K562 (cell line): ENCODE measurements around the gene CD4. TPM values are rescaled to one million over a fixed set of nuclear protein-coding genes. Genes with fewer than 3 reads are reported as not detected.

Source experiments
- ATAC-seq: fragments of 200-7000 bp; cut with Tn5 transposase; 3 replicates; pipeline ENCODE4 v1.9.1; 2020; ENCODE audit warnings: moderate library complexity
- BruUV-seq: library from RNA; stranded (reverse); fragments of 400-500 nt; replicated peaks from 2 replicates; lab custom pipeline; 2021; lab: Mats Ljungman, UMichigan
- CTCF ChIA-PET: fragments of 300-600 bp; formaldehyde crosslinking; extraction: SDS; loops from one replicate; lab custom pipeline; 2021; ENCODE audit warnings: low intra/inter-chr PET ratio; lab: Yijun Ruan, JAX
- POLR2A ChIA-PET: fragments of 300-600, 350-650 bp; sonication (Branson Sonifier 250); formaldehyde crosslinking; extraction: SDS; loops from one replicate; lab custom pipeline; 2021; ENCODE audit warnings: antibody characterized with exemption, inconsistent platforms; lab: Yijun Ruan, JAX
- DNase-seq, 4 experiments: peaks; one replicate each; pipeline versions ENCODE4 v3.0.0 to v3.0.0-alpha.2; 2011 to 2018; ENCODE audit warnings: low spot score in 3 of 4, mixed read lengths in 3 of 4; ENCODE audit errors: extremely low read depth in 1 of 4
- FAIRE-seq: peaks from 2 replicates; lab custom pipeline; 2011; peaks lifted over from hg19 to GRCh38; lab: Jason Lieb, UNC
- H2AFZ ChIP-seq: 2 replicates; pipeline ENCODE4 v1.6.0; 2011; ENCODE audit warnings: low read depth, low read length, control low read depth, inconsistent platforms
- H3K27ac ChIP-seq: fragments of 200-600 bp; 3 replicates; pipeline ENCODE4 v1.8.0; 2011; ENCODE audit warnings: low read depth, mild to moderate bottlenecking, control low read depth, inconsistent platforms, low read length, moderate library complexity, mixed read lengths; ENCODE audit errors: extremely low read depth
- H3K27me3 ChIP-seq, 2 experiments: fragments of 300-600 bp in 1 of 2; 2 replicates in 1 of 2; 3 replicates in 1 of 2; pipeline versions ENCODE4 v1.6.0 to v1.8.0; 2011; ENCODE audit warnings: inconsistent platforms in 2 of 2, low read length in 2 of 2, mild to moderate bottlenecking in 1 of 2, mixed read lengths in 1 of 2, moderate library complexity in 1 of 2; ENCODE audit not compliant: control insufficient read depth in 2 of 2, insufficient read depth in 2 of 2
- H3K36me3 ChIP-seq: fragments of 300-600 bp; 3 replicates; pipeline ENCODE4 v1.8.0; 2011; ENCODE audit warnings: mild to moderate bottlenecking, low read length, inconsistent platforms; ENCODE audit not compliant: control insufficient read depth, insufficient read depth
- H3K4me1 ChIP-seq, 2 experiments: fragments of 200-600 bp in 1 of 2; replicated peaks in 1 of 2; 2 replicates in 1 of 2; 3 replicates in 1 of 2; pipeline versions ENCODE4 v1.5.1 to v1.8.0; 2011; ENCODE audit warnings: inconsistent platforms in 2 of 2, low read length in 2 of 2, mild to moderate bottlenecking in 1 of 2, mixed read lengths in 1 of 2, moderate library complexity in 1 of 2; ENCODE audit not compliant: control insufficient read depth in 2 of 2, insufficient read depth in 2 of 2
- H3K4me2 ChIP-seq: 2 replicates; pipeline ENCODE4 v1.6.1; 2011; ENCODE audit warnings: low read length, control low read depth, inconsistent platforms, mixed read lengths; ENCODE audit not compliant: insufficient read depth
- H3K4me3 ChIP-seq: fragments of 200-600 bp; sonication (generic), shearing (Covaris generic); 2 replicates; pipeline ENCODE4 v1.5.1; 2016; ENCODE audit warnings: control low read depth, inconsistent platforms
- H3K79me2 ChIP-seq: fragments of 200-600 bp; 3 replicates; pipeline ENCODE4 v1.8.0; 2011; ENCODE audit warnings: low read length, inconsistent platforms; ENCODE audit not compliant: control insufficient read depth, insufficient read depth
- H3K9ac ChIP-seq, 2 experiments: 2 replicates each; pipeline versions ENCODE4 v1.6.0 to v1.6.1; 2011; ENCODE audit warnings: low read depth in 2 of 2, low read length in 2 of 2, control low read depth in 1 of 2, inconsistent platforms in 1 of 2, mild to moderate bottlenecking in 1 of 2, mixed read lengths in 1 of 2; ENCODE audit not compliant: insufficient read depth in 1 of 2
- H3K9me1 ChIP-seq: one replicate; pipeline ENCODE4 v1.6.0; 2011; ENCODE audit warnings: inconsistent platforms, mild to moderate bottlenecking, low read length, moderate library complexity; ENCODE audit not compliant: control insufficient read depth, insufficient read depth
- H3K9me3 ChIP-seq: replicated peaks from 2 replicates; pipeline ENCODE4 v1.5.1; 2011; ENCODE audit warnings: low read depth, low read length, inconsistent platforms; ENCODE audit not compliant: control insufficient read depth, insufficient read depth
- H4K20me1 ChIP-seq: replicated peaks from 2 replicates; pipeline ENCODE4 v1.6.1; 2011; ENCODE audit warnings: low read length, inconsistent platforms, mixed read lengths; ENCODE audit not compliant: control insufficient read depth, insufficient read depth
- GTF2A2 ChIP-seq: IDR thresholded peaks from 2 replicates; pipeline ENCODE4 v1.6.1; 2016; ENCODE audit warnings: mild to moderate bottlenecking, missing genetic modification characterization, missing compliant biosample characterization
- NUFIP1 ChIP-seq: fragments of 450-650 bp; IDR thresholded peaks from 2 replicates; pipeline ENCODE4 v1.6.1; 2018; ENCODE audit not compliant: partially characterized antibody
- POLR3G ChIP-seq: IDR thresholded peaks from 2 replicates; pipeline ENCODE4 v1.6.1; 2011; ENCODE audit not compliant: insufficient read length, insufficient replicate concordance; ENCODE audit errors: extremely low read depth
- RFX5 ChIP-seq: IDR thresholded peaks from 2 replicates; pipeline ENCODE4 v1.6.1; 2011; ENCODE audit warnings: low read depth, mild to moderate bottlenecking, improper control_type of control experiment, low read length
- SMARCE1 ChIP-seq: fragments of 450-650 bp; IDR thresholded peaks from 2 replicates; pipeline ENCODE4 v1.7.1; 2016; ENCODE audit warnings: mild to moderate bottlenecking
- ZNF124 ChIP-seq: sonication (generic); formaldehyde crosslinking; IDR thresholded peaks from 2 replicates; pipeline ENCODE4 v1.8.1; 2022; ENCODE audit warnings: missing genetic modification reagents
- ZNF24 ChIP-seq: fragments of 450-650 bp; IDR thresholded peaks from 2 replicates; pipeline ENCODE4 v1.6.1; 2016
- ZNF507 ChIP-seq: conservative IDR thresholded peaks from 2 replicates; pipeline ENCODE4 v1.6.1; 2017; ENCODE audit warnings: missing genetic modification characterization, missing compliant biosample characterization
- WGBS: fragments of 100-300 bp; shearing (Covaris generic); methylation state at CpG from one replicate; pipeline ENCODE4 v1.1.6; 2016; ENCODE audit warnings: low coverage, mixed read lengths; ENCODE audit not compliant: insufficient coverage; ENCODE audit errors: missing lambda C conversion rate; 5-methylcytosine and 5-hydroxymethylcytosine counted together
- in situ Hi-C: fragments of 300-500 bp; cut with MboI; formaldehyde crosslinking; loops from 4 replicates; pipeline ENCODE4 v1.15.0; 2018; ENCODE audit warnings: inconsistent platforms, mixed read lengths
- intact Hi-C: fragments of 100-400 bp; cut with micrococcal nuclease; formaldehyde crosslinking; loops from 2 replicates; pipeline ENCODE4 v1.14.2; 2022
- polyA plus RNA-seq, 8 experiments: library from polyadenylated mRNA; depleted of rRNA in 4 of 8; stranded (reverse) in 5 of 8; unstranded in 3 of 8; fragments of >200 nt; fragmentation: Nextera tagmentation in 2 of 8; fragmentation: Illumina TruSeq in 1 of 8; extraction: Ambion mirVana in 2 of 8; extraction: Trizol in 1 of 8; gene quantifications; 2 replicates each; pipeline versions ENCODE4 v1.2.1 to v1.2.3, GENCODE V29; 2011 to 2014; ENCODE audit warnings: inconsistent platforms in 1 of 8, missing spikeins in 1 of 8
- total RNA-seq, 7 experiments: library from RNA; depleted of rRNA in 6 of 7; stranded (reverse); fragments of >200 nt in 6 of 7; fragmentation: Illumina TruSeq in 2 of 7; extraction: Trizol in 2 of 7; gene quantifications; 2 replicates each; pipeline versions ENCODE4 v1.2.1 to v1.2.3, GENCODE V29; 2011 to 2021; ENCODE audit warnings: low replicate concordance in 1 of 7
- TF ChIP-seq, protein P1 (sequence below): fragments of 450-650 bp; IDR thresholded peaks from 2 replicates; pipeline ENCODE4 v1.6.1; 2014; ENCODE audit warnings: low read depth, mild to moderate bottlenecking, moderate library complexity, borderline replicate concordance
- TF ChIP-seq, protein P2 (sequence below): fragments of 450-650 bp; IDR thresholded peaks from 2 replicates; pipeline ENCODE4 v1.6.1; 2018; ENCODE audit not compliant: partially characterized antibody
- TF ChIP-seq, protein P3 (sequence below): fragments of 250-450 bp; sonication (Bioruptor Pico); IDR thresholded peaks from 2 replicates; pipeline ENCODE4 v1.8.0; 2022; ENCODE audit warnings: moderate library complexity, mild to moderate bottlenecking, inconsistent platforms
- TF ChIP-seq, protein P4 (sequence below): fragments of 250-450 bp; sonication (Bioruptor Pico); IDR thresholded peaks from 2 replicates; pipeline ENCODE4 v1.5.0; 2022; ENCODE audit warnings: mild to moderate bottlenecking

Gene CD4
- total and polyA plus RNA-seq, 9 of the 15 experiments (the other 6 are each of a cell fraction or from before 2014, with no cell fraction given) = 0.06 to 0.27 (median 0.09) TPM; not detected in 5

DNA sequence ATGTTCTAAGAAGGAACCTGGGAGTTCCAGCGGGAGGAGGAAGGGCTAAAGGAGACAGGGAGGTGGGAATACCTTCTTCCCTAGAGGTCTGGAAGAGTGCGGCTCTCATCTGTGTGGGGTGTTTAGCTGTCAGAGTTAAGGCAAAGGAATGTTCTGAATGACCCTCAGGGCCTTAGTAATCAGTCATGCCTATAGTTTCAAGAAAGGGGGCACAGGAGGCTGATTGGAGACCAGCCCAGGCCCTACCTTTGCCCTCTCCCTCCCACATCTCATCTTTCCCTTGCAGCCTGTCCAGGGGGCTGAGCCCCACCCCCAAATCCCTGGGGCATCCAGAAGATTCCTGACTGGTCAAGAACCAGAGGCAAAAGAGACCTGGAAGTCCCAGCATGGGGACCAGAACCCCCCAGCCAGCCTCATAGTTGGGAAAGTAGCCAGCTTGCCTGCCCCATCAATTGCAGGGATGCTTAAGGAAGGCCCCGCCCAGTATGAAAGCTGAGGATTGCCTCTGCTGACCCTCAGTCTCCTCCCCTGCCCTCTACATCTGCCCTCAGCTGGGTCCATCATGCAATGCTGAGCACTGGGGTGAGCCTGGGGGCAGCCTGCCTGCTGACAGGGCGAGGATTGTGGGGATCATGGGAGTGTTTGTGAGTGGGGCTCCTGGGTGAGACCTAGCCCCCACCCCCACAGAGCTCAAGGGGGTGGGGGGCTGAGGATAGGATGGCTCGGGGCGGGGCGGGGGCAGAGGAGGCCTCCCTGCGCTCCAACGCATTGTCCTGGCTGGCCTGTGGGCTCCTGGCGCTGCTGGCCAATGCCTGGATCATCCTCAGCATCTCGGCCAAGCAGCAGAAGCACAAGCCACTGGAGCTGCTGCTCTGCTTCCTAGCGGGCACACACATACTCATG, 34.1 kb downstream of the CD4 start:
- Histone ChIP-seq H3K4me1 (peaks cover 14 to 39% of the 10 kb centered on the region in 2 experiments; a peak in 4 of 5 replicates), H3K27ac (no peak overlapping the region), H3K9me3 (no peaks in the 10 kb centered on the region), H3K4me2 (no peak overlapping the region), H4K20me1 (no peaks in the 10 kb centered on the region), H3K27me3 (peaks cover 0 to 4% of the 10 kb centered on the region in 2 experiments; a peak in 2 of 5 replicates), H3K9ac (no peak overlapping the region), H3K9me1 (no peaks in the 10 kb centered on the region), H3K36me3 (no peaks in the 10 kb centered on the region), H3K4me3 (no peak overlapping the region), H3K79me2 (peaks cover 5% of the 10 kb centered on the region; the same call in 2 of the 3 replicates), H2AFZ (no peak overlapping the region)
- no TSS peak for BruUV-seq
- ChIA-PET POLR2A (interaction anchor here (0.5 to 1.0 kb wide), 2 partner anchors 10 to 42 kb away, joined by 3 read pairs; no protein-coding TSS in a partner anchor), CTCF (interaction anchor here (1.3 kb wide), 1 partner anchor 70 kb away, joined by 3 read pairs; no protein-coding TSS in a partner anchor)
- ATAC-seq (no peak), FAIRE-seq (no peak), DNase-seq (no peak)
- intact Hi-C loops (loop anchor here (10.0 kb wide), 2 partner anchors 209 to 269 kb away; partner anchors contain the start of gene IFFO1), in situ Hi-C loops (no loop called here)
- WGBS = 24% methylated on average over 4 of the region's 12 CpGs
- TF ChIP-seq POLR3G (no peak), ZNF507 (tag) (no peak), ZNF124 (CRISPR knock-in tag) (no peak), SMARCE1 (no peak), RFX5 (no peak), GTF2A2 (tag) (no peak), ZNF24 (no peak), NUFIP1 (no peak)
- TF ChIP-seq, protein P1, sequence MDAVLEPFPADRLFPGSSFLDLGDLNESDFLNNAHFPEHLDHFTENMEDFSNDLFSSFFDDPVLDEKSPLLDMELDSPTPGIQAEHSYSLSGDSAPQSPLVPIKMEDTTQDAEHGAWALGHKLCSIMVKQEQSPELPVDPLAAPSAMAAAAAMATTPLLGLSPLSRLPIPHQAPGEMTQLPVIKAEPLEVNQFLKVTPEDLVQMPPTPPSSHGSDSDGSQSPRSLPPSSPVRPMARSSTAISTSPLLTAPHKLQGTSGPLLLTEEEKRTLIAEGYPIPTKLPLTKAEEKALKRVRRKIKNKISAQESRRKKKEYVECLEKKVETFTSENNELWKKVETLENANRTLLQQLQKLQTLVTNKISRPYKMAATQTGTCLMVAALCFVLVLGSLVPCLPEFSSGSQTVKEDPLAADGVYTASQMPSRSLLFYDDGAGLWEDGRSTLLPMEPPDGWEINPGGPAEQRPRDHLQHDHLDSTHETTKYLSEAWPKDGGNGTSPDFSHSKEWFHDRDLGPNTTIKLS = no peak
- TF ChIP-seq, protein P2, sequence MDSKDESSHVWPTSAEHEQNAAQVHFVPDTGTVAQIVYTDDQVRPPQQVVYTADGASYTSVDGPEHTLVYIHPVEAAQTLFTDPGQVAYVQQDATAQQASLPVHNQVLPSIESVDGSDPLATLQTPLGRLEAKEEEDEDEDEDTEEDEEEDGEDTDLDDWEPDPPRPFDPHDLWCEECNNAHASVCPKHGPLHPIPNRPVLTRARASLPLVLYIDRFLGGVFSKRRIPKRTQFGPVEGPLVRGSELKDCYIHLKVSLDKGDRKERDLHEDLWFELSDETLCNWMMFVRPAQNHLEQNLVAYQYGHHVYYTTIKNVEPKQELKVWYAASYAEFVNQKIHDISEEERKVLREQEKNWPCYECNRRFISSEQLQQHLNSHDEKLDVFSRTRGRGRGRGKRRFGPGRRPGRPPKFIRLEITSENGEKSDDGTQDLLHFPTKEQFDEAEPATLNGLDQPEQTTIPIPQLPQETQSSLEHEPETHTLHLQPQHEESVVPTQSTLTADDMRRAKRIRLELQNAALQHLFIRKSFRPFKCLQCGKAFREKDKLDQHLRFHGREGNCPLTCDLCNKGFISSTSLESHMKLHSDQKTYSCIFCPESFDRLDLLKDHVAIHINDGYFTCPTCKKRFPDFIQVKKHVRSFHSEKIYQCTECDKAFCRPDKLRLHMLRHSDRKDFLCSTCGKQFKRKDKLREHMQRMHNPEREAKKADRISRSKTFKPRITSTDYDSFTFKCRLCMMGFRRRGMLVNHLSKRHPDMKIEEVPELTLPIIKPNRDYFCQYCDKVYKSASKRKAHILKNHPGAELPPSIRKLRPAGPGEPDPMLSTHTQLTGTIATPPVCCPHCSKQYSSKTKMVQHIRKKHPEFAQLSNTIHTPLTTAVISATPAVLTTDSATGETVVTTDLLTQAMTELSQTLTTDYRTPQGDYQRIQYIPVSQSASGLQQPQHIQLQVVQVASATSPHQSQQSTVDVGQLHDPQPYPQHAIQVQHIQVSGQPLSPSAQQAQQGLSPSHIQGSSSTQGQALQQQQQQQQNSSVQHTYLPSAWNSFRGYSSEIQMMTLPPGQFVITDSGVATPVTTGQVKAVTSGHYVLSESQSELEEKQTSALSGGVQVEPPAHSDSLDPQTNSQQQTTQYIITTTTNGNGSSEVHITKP = no peak
- TF ChIP-seq, protein P3, sequence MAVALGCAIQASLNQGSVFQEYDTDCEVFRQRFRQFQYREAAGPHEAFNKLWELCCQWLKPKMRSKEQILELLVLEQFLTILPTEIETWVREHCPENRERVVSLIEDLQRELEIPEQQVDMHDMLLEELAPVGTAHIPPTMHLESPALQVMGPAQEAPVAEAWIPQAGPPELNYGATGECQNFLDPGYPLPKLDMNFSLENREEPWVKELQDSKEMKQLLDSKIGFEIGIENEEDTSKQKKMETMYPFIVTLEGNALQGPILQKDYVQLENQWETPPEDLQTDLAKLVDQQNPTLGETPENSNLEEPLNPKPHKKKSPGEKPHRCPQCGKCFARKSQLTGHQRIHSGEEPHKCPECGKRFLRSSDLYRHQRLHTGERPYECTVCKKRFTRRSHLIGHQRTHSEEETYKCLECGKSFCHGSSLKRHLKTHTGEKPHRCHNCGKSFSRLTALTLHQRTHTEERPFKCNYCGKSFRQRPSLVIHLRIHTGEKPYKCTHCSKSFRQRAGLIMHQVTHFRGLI = no peak
- TF ChIP-seq, protein P4, sequence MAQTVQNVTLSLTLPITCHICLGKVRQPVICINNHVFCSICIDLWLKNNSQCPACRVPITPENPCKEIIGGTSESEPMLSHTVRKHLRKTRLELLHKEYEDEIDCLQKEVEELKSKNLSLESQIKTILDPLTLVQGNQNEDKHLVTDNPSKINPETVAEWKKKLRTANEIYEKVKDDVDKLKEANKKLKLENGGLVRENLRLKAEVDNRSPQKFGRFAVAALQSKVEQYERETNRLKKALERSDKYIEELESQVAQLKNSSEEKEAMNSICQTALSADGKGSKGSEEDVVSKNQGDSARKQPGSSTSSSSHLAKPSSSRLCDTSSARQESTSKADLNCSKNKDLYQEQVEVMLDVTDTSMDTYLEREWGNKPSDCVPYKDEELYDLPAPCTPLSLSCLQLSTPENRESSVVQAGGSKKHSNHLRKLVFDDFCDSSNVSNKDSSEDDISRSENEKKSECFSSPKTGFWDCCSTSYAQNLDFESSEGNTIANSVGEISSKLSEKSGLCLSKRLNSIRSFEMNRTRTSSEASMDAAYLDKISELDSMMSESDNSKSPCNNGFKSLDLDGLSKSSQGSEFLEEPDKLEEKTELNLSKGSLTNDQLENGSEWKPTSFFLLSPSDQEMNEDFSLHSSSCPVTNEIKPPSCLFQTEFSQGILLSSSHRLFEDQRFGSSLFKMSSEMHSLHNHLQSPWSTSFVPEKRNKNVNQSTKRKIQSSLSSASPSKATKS = no peak
